Inflammatory macrophage (primary cell): ENCODE results near the gene ZNF385C.
"Not testable (repeated sequence)": the region's sequence is repeated elsewhere in the genome, so short reads cannot be mapped to it uniquely, and the experiment has no call there.

ENCODE experiments used
- DNase-seq, 2 donors: peaks; one replicate each; pipeline ENCODE4 v3.0.0-alpha.2; 2020 to 2022
- total RNA-seq, 18 experiments: gene quantifications; one replicate each; lab custom pipeline; 2026; ENCODE audit warnings: mixed read lengths in 6 of 18, inconsistent platforms in 2 of 18; lab: John Stamatoyannopoulos, UW

Gene ZNF385C, protein sequence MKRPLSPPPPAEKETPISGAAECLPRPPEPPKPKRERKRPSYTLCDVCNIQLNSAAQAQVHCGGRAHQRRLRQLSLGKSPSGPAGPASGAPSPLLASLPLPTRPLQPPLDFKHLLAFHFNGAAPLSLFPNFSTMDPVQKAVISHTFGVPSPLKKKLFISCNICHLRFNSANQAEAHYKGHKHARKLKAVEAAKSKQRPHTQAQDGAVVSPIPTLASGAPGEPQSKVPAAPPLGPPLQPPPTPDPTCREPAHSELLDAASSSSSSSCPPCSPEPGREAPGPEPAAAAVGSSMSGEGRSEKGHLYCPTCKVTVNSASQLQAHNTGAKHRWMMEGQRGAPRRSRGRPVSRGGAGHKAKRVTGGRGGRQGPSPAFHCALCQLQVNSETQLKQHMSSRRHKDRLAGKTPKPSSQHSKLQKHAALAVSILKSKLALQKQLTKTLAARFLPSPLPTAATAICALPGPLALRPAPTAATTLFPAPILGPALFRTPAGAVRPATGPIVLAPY
- total RNA-seq, result 0 to 0.27 (median 0.08) reads per million in 18 experiments

DNA sequence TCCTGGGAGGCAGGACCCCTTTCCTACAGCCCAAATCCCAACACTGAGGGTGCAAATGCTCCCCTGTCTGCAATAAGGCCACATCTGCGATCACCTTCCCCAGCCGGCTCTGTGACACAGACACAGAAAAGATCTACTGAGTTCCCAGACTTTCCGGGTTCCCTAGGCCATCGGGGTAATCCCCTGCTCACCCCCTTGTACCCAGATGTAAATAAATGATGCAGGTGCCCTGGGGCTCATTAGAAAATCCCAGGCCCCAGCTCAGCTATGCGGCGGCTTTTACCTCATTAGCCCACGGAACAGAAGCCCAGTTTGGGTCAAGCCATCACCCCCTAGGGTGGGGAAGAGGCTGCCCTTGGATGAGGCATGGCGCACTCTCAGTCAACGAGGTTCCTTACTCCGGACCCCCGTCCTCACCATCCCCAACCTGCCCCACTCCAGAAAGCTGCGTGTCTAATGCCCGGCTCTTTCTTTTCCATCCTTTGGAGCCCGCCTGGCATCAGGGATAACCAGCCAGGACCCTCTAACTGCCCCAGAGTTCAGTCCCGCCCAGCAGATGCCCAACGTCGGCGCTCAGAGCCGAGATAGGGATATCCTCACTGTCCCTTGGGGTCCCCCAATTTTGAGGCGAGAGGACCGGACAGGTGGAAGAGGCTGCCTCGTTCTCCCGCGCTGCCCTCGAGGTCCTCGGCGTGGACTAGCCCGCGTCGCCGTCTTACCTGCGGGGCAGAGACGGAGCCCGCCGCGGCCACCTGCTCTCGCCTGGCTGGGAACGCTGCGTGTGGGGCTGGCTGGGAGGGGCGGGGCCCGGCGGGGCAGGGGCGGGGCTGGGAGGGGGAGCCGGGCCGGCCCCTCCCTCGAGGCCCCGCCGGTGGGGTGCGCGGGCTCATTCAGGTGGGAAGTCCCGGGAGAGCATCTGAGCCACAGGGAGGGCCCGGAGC, at the start of gene ZNF385C:
ZNF385C (minus strand) TSS at position 783 of the 941 bp plus-strand sequence. CDS start 35,417 bp downstream, outside the sequence.
- no peak for DNase-seq

DNA sequence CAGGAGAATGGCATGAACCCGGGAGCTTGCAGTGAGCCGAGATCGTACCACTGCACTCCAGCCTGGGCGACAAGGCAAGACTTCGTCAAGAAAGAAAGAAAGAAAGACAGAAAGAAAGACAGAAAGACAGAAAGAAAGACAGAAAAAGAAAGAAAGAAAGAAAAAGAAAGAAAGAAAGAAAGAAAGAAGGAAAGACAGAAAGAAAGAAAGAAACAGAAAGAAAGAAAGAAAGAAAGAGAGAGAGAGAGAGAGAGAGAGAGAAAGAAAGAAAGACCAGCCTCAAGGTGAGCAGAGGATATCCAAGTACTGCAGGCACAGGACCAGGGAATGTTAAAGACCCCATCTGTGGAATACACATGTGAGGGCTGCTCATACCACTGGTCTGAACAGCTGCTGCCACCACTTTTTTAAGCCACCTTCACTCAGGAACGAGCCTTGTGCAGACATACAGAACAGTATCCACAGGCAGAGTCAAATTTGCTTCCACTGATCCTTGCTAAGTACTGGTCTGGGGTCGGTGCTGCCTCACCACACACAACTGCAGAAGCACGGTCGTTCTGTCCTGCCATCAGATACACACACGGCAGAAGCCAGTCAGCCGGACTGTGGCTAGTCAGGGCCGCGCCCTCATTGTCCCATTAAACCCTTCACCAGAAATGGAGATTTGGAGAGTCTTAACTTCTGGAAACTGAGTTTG, 48.8 kb upstream of the ZNF385C start:
- no peak for DNase-seq

GRCh38 chr17:42143138-42143537, 44.9 kb upstream of the ZNF385C start:
- not testable (repeated sequence) for DNase-seq

DNA sequence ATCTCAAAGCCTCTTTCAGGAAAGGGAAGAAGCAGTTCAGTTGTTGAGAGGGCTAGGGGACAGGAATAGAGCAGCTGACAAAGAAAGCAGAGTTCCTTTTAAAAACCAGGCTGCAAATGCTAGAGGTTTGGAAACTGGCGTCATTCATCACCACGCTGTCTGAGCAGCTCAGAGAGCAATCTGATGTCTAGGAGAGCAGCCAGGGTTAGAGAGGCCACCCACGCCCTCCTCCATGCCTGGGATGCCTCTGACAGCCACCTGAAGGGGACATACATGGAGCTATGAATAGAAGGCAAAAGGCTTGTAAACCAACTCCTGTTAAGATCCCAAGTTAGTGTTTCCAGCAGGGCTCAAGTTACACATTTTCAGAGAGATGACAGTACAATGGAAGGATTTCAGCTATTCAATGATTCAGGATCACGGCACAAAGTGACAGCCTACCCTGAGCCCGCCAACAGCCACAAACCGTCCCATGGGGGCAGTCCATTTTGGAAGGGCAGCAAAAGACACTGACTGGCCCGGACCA, 44.2 kb upstream of the ZNF385C start:
- peak in 1 of 2 donors; percentile 37 for DNase-seq

DNA sequence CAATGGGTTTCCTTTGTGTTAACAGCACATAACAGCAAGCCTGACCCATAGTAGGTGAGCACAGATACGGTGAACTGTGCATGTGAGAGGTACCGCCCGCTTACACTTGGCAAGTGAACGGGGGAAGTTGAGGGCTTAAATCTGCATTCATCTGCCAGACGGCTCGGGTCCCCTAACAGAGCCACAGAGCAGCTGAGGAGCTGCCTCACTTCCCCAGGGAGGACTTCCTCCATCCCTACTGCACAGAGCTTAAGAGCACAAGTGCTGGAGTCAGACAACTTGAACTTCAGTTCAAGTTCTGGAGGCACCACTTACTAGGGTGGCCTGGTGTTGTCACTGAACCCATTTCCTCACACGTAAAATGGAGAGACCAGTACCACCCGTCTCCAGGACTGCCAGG, 43.1 kb upstream of the ZNF385C start:
- DNase-seq, result peak; percentile 14 to 39

- not testable (repeated sequence) for DNase-seq
These were observed 42.4 kb upstream of the ZNF385C start for GRCh38 chr17:42140690-42141089.

- no peak for DNase-seq
These were observed 40.6 kb upstream of the ZNF385C start for GRCh38 chr17:42138749-42139492.

- no peak for DNase-seq
These were observed 38.4 kb upstream of the ZNF385C start for GRCh38 chr17:42136654-42137051.

GRCh38 chr17:42135664-42136653, 37.7 kb upstream of the ZNF385C start:
- DNase-seq, result peak; percentile 90 to 93

- no peak for DNase-seq
These were observed 36.9 kb upstream of the ZNF385C start for GRCh38 chr17:42135151-42135550.

DNA sequence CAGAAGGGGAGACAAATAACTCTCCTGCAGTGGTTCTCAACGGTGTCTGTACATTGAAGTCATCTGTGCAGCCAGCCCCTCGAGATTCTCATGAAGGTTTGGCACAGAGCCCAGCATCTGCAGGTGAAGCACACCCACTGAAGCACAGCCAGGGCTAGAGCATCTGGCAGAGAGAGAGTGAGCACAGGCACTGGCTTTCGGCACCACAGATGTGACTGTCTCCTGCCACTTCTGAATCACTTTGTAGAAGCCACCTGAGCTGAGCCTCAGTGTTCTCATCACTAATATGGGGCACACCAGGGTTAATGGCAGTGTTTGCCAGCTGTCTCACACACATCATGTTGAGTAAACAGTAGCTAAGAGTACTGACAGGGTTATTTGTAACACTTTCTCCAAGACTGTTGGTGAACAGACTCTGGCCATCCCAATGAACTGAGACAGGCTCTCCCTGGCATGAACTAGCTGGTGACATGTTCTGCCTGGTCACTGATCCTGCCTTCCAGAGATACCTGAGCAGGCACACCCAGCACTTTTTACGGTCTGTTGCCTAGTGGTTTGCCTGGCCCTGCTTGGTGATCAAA, 35.3 kb upstream of the ZNF385C start:
- DNase-seq, result no peak

GRCh38 chr17:42132941-42133340, 34.7 kb upstream of the ZNF385C start:
- peak; percentile 75 to 82 for DNase-seq

DNA sequence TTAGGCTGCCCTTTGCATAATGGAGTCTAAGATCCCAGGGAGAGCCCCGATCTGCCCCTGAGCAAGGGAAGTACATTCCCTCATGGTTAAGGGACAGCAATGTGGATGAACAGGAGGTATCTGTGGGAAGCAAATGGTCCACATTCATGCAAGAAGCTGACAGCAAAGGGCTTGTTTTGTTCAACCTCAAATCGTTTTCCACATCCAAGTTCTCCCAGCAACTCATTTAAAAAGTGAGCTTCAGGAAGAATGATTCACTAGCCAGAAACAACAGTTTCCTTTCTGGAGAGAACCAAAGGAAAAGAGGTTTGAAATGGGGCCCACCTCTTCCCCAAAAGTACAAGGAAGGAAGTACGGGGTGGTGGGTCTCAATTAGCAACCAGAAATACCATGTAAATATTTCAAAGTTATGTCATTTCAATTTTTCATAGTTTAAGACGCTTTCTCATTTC, 33.7 kb upstream of the ZNF385C start:
- peak; percentile 39 to 41 for DNase-seq

DNA sequence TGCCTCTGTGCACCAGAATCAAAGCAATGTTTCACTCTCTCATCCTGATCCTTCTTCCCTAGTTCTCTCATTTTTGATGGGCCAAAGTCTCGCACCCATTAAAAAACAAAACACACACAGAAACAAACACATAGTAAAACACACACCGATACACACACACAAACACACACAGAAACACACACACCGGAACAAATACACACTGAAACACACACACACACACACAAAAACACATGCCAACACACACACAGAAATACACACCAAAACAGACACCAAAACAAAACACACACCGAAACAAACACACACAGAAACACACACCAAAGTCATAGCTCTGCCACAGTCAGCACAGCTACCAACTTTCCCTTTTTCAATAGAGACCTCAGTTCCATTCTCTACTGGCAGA, 33.0 kb upstream of the ZNF385C start:
- DNase-seq, result no peak

DNA sequence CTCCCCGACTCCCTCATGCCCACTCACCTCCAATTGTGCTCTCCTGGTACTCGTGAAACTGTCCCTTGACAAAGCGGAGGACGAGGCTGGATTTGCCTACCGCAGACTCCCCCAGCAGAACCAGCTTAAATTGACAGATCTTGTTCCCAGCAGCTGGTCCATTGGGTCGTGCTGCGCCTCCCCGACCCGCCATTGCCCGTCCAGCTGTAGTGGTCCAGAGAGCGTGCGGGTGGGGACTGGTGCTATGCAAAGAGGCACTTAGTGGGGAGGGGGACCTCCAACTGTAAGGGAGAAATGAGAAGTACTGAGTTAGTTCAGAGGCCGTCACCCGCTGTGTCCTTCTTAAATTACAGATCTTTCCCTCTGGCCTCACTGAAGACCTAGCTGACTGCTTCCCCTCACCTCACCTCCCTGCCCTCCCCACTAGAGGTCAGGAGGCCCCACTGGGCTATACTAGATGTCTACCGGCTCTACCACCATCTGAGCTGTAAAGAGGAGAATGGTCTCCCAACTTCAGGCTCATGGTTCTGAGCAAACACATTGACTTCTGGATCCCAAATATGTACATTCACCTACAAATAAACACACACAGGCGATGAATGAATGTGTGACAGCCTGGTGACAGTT, 32.1 kb upstream of the ZNF385C start:
- DNase-seq, result no peak

DNA sequence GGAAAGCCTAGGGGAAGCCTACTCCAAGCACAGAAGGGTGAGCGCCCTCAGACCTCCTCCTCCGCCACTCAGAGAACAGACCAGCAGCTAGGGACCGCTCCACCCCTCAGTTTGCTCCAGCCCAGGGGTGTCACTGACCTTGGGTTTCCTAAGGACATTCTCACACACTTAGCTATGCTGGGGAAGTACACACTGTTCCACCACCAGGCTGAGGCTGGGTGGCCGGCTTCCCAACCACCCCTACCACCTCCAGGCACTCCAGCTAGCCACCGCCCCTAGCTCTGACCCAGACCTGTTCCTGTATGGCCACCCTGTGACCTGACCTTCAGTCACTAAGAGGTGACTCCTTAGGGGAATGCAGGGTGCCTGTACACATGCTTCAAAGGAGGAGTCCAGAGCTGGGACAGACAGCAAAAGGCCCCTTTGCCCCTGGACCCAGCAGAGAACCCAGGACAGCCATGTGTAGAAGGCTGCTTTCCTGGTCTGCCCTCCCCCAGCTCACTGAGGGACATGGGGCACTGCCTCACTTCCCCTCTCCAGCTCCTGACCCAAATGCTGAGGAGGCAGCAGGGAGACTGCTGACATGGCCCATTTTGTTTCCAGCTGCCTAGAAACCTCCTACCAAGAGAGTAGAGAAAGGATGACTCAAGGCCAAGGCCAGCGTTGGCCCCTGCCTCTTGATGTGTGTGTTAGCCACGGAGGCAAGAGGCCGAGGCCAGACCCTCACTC, 31.0 kb upstream of the ZNF385C start:
- peak; percentile 63 to 79 for DNase-seq

- no peak for DNase-seq
These were observed 29.1 kb upstream of the ZNF385C start for GRCh38 chr17:42127414-42127813.

DNA sequence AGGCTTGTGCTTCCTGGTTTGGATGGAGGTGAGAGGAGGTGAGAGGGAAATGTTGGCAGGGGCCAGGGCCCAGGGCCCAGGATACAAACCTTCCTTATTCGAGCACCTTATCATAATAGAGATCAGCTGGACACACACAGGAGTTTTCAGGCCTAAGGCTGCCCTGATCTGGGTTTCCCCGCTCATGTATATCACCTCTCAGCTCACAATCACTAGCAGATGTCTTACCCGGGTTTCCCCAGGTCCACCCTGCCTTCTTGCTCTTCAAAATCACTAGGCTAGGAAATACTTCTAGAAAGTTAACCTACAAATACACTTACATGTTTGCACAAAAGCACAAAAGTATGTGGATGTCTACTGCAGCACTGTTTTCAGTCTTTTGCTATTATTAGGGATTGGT, 28.6 kb upstream of the ZNF385C start:
- no peak for DNase-seq
